ENCODE data around the gene HSF4.

HSF4 gene

GRCh38 chr16:67204076-67204475 is 39.5 kb downstream of the HSF4 start:
- no peak for DNase-seq

- DNase-seq, result no peak
Observed at GRCh38 chr16:67206129-67206837, 41.7 kb downstream of the HSF4 start.

GRCh38 chr16:67206838-67207248 is 42.3 kb downstream of the HSF4 start:
- no peak for DNase-seq

- DNase-seq, result no peak
Observed at GRCh38 chr16:67207249-67208091, 42.9 kb downstream of the HSF4 start.

GRCh38 chr16:67208154-67208896 is 43.8 kb downstream of the HSF4 start:
- no peak for DNase-seq

GRCh38 chr16:67209565-67209964 is 45.0 kb downstream of the HSF4 start:
- no peak for DNase-seq

- no peak for DNase-seq
Observed at GRCh38 chr16:67210069-67210937, 45.8 kb downstream of the HSF4 start.

- DNase-seq, result no peak
Observed at GRCh38 chr16:67211674-67212073, 47.1 kb downstream of the HSF4 start.

GRCh38 chr16:67212766-67213165 is 48.2 kb downstream of the HSF4 start:
- no peak for DNase-seq

GRCh38 chr16:67213197-67214019 is 48.9 kb downstream of the HSF4 start:
- no peak for DNase-seq

- DNase-seq, result no peak
Observed at GRCh38 chr16:67215706-67216105, 51.2 kb downstream of the HSF4 start.

GRCh38 chr16:67216612-67217490 is 52.3 kb downstream of the HSF4 start:
- no peak for DNase-seq
